Dendritic cell treated with granulocyte-macrophage colony-stimulating factor and Interleukin-4, amounts not matched to agents 40 ng/mL and 50 ng/mL, for 4 days (primary cell): ENCODE data around the gene WWOX.

ENCODE experiments used
- H3K27ac Mint-ChIP-seq: one replicate; pipeline ENCODE4 v1.8.0; 2022; ENCODE audit warnings: mild to moderate bottlenecking, mixed read lengths
- H3K27me3 Mint-ChIP-seq: one replicate; pipeline ENCODE4 v1.8.0; 2022; ENCODE audit warnings: mild to moderate bottlenecking, mixed read lengths
- H3K36me3 Mint-ChIP-seq: one replicate; pipeline ENCODE4 v1.8.0; 2022; ENCODE audit warnings: low read depth, mixed read lengths
- H3K4me1 Mint-ChIP-seq: one replicate; pipeline ENCODE4 v1.8.0; 2022; ENCODE audit warnings: low read depth, mixed read lengths
- H3K4me3 Mint-ChIP-seq: one replicate; pipeline ENCODE4 v1.8.0; 2022; ENCODE audit warnings: mild to moderate bottlenecking, moderate library complexity, mixed read lengths
- H3K9me3 Mint-ChIP-seq: one replicate; pipeline ENCODE4 v1.8.0; 2022; ENCODE audit warnings: mixed read lengths
- intact Hi-C: fragments of 100-400 bp; cut with micrococcal nuclease; formaldehyde crosslinking; loops from one replicate; pipeline ENCODE4 v1.15.0; 2022

WWOX gene

GRCh38 chr16:78200623-78201096 is 101.2 kb downstream of the WWOX start:
- Mint-ChIP-seq H3K9me3 (no peaks in the 10 kb centered on the region), H3K27me3 (no peaks in the 10 kb centered on the region), H3K4me3 (no peak overlapping the region), H3K27ac (no peak overlapping the region), H3K4me1 (no peaks in the 10 kb centered on the region), H3K36me3 (no peaks in the 10 kb centered on the region)
- intact Hi-C loops, result no loop called here

- Mint-ChIP-seq H3K27ac (no peak overlapping the region), H3K9me3 (no peaks in the 10 kb centered on the region), H3K4me3 (no peak overlapping the region), H3K27me3 (no peaks in the 10 kb centered on the region), H3K4me1 (no peaks in the 10 kb centered on the region), H3K36me3 (no peaks in the 10 kb centered on the region)
- intact Hi-C loops, result no loop called here
Measured at GRCh38 chr16:78205506-78205905, 106.1 kb downstream of the WWOX start.

- Mint-ChIP-seq H3K9me3 (no peaks in the 10 kb centered on the region), H3K27ac (no peak overlapping the region), H3K4me1 (no peaks in the 10 kb centered on the region), H3K4me3 (no peak overlapping the region), H3K27me3 (no peaks in the 10 kb centered on the region), H3K36me3 (no peaks in the 10 kb centered on the region)
- intact Hi-C loops, result no loop called here
Measured at GRCh38 chr16:78206623-78207223, 107.3 kb downstream of the WWOX start.

GRCh38 chr16:78209951-78210661 is 110.7 kb downstream of the WWOX start:
- H3K4me3 Mint-ChIP-seq, result no peak overlapping the region
- H3K27me3 Mint-ChIP-seq, result no peaks in the 10 kb centered on the region
- intact Hi-C loops, result no loop called here
- H3K27ac Mint-ChIP-seq, result no peak overlapping the region
- H3K9me3 Mint-ChIP-seq, result no peaks in the 10 kb centered on the region
- no peaks in the 10 kb centered on the region for H3K4me1 Mint-ChIP-seq
- no peaks in the 10 kb centered on the region for H3K36me3 Mint-ChIP-seq

GRCh38 chr16:78211020-78211599 is 111.7 kb downstream of the WWOX start:
- Mint-ChIP-seq H3K4me3 (no peak overlapping the region), H3K36me3 (no peaks in the 10 kb centered on the region), H3K27me3 (no peaks in the 10 kb centered on the region), H3K27ac (no peak overlapping the region), H3K9me3 (no peaks in the 10 kb centered on the region), H3K4me1 (no peaks in the 10 kb centered on the region)
- intact Hi-C loops, result no loop called here

- H3K9me3 Mint-ChIP-seq, result no peaks in the 10 kb centered on the region
- no peaks in the 10 kb centered on the region for H3K4me1 Mint-ChIP-seq
- H3K36me3 Mint-ChIP-seq, result no peaks in the 10 kb centered on the region
- no peak overlapping the region for H3K27ac Mint-ChIP-seq
- H3K4me3 Mint-ChIP-seq, result no peak overlapping the region
- no peaks in the 10 kb centered on the region for H3K27me3 Mint-ChIP-seq
- intact Hi-C loops, result no loop called here
Measured at GRCh38 chr16:78211946-78212345, 112.5 kb downstream of the WWOX start.

- Mint-ChIP-seq H3K9me3 (no peaks in the 10 kb centered on the region), H3K4me1 (no peaks in the 10 kb centered on the region), H3K36me3 (no peaks in the 10 kb centered on the region), H3K27me3 (no peaks in the 10 kb centered on the region), H3K4me3 (no peak overlapping the region), H3K27ac (no peak overlapping the region)
- intact Hi-C loops, result no loop called here
Measured at GRCh38 chr16:78212674-78213073, 113.2 kb downstream of the WWOX start.

GRCh38 chr16:78213751-78214150 is 114.3 kb downstream of the WWOX start:
- Mint-ChIP-seq H3K36me3 (no peaks in the 10 kb centered on the region), H3K4me3 (no peak overlapping the region), H3K27me3 (no peaks in the 10 kb centered on the region), H3K27ac (no peak overlapping the region), H3K4me1 (no peaks in the 10 kb centered on the region), H3K9me3 (no peaks in the 10 kb centered on the region)
- intact Hi-C loops, result no loop called here

GRCh38 chr16:78215222-78215621 is 115.8 kb downstream of the WWOX start:
- intact Hi-C loops, result no loop called here
- H3K9me3 Mint-ChIP-seq, result no peaks in the 10 kb centered on the region
- no peak overlapping the region for H3K27ac Mint-ChIP-seq
- H3K36me3 Mint-ChIP-seq, result no peaks in the 10 kb centered on the region
- H3K4me3 Mint-ChIP-seq, result no peak overlapping the region
- H3K4me1 Mint-ChIP-seq, result no peaks in the 10 kb centered on the region
- no peaks in the 10 kb centered on the region for H3K27me3 Mint-ChIP-seq

- intact Hi-C loops, result no loop called here
- Mint-ChIP-seq H3K4me1 (no peaks in the 10 kb centered on the region), H3K9me3 (no peaks in the 10 kb centered on the region), H3K36me3 (no peaks in the 10 kb centered on the region), H3K27ac (no peak overlapping the region), H3K27me3 (no peaks in the 10 kb centered on the region), H3K4me3 (no peak overlapping the region)
Measured at GRCh38 chr16:78216166-78216745, 116.8 kb downstream of the WWOX start.

GRCh38 chr16:78217276-78217675 is 117.8 kb downstream of the WWOX start:
- Mint-ChIP-seq H3K27ac (no peak overlapping the region), H3K36me3 (no peaks in the 10 kb centered on the region), H3K4me1 (no peaks in the 10 kb centered on the region), H3K9me3 (no peaks in the 10 kb centered on the region), H3K27me3 (no peaks in the 10 kb centered on the region), H3K4me3 (no peak overlapping the region)
- intact Hi-C loops, result no loop called here

GRCh38 chr16:78218279-78218678 is 118.8 kb downstream of the WWOX start:
- intact Hi-C loops, result no loop called here
- no peaks in the 10 kb centered on the region for H3K36me3 Mint-ChIP-seq
- no peaks in the 10 kb centered on the region for H3K4me1 Mint-ChIP-seq
- H3K9me3 Mint-ChIP-seq, result no peaks in the 10 kb centered on the region
- no peak overlapping the region for H3K4me3 Mint-ChIP-seq
- H3K27ac Mint-ChIP-seq, result no peak overlapping the region
- H3K27me3 Mint-ChIP-seq, result no peaks in the 10 kb centered on the region

- intact Hi-C loops, result no loop called here
- Mint-ChIP-seq H3K27me3 (no peaks in the 10 kb centered on the region), H3K9me3 (no peaks in the 10 kb centered on the region), H3K27ac (no peak overlapping the region), H3K4me3 (no peak overlapping the region), H3K36me3 (no peaks in the 10 kb centered on the region), H3K4me1 (no peaks in the 10 kb centered on the region)
Measured at GRCh38 chr16:78218856-78219651, 119.6 kb downstream of the WWOX start.

GRCh38 chr16:78220571-78220970 is 121.1 kb downstream of the WWOX start:
- Mint-ChIP-seq H3K27me3 (no peaks in the 10 kb centered on the region), H3K27ac (no peak overlapping the region), H3K9me3 (no peaks in the 10 kb centered on the region), H3K4me1 (no peaks in the 10 kb centered on the region), H3K4me3 (no peak overlapping the region), H3K36me3 (no peaks in the 10 kb centered on the region)
- intact Hi-C loops, result no loop called here
